NCI-H774 (cell line): Measurements from ENCODE around the gene STIM2.

Experiments
- DNase-seq: peaks from one replicate; lab custom pipeline; 2025; lab: John Stamatoyannopoulos, UW

Gene STIM2

DNA sequence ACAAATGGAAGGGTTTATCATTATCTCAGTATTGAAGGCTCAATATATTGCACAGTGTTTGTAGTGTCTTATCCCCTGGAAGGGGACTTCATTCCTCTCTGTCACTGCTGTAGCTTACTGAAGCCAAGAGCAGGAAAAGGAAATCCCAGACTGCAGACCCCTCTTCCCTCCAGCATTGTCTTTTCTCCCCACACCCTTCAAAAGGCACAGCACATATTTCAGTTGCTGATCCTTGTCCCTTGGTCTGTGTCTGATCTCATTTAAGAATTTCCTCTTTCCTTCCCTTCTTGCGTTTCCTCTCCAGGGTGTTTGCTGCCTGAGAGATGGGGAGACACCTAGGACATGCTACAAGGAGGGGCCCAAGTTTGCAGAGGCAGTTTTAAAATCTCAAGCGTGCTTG lies 40.1 kb downstream of the STIM2 start:
- no peak for DNase-seq

DNA sequence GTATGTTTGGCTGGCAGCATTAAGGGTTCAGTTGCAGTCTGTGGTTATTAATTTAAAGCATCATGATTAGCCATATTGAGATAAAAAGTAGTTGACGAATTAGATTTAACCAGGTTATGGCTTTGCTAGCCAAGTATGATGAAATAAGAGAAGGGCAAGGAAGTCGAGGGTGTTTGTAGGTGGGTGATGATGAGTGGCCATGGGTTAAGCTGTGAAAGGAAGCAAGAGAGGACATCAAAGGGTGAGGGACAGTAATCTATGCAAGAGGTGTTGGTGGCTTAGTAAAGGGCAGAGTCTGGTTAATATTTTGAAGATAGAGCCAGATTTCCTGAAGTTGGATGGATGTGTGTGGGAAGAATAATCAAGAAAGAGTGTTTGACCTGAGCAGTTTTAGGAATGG lies 44.5 kb downstream of the STIM2 start:
- DNase-seq, result no peak

DNA sequence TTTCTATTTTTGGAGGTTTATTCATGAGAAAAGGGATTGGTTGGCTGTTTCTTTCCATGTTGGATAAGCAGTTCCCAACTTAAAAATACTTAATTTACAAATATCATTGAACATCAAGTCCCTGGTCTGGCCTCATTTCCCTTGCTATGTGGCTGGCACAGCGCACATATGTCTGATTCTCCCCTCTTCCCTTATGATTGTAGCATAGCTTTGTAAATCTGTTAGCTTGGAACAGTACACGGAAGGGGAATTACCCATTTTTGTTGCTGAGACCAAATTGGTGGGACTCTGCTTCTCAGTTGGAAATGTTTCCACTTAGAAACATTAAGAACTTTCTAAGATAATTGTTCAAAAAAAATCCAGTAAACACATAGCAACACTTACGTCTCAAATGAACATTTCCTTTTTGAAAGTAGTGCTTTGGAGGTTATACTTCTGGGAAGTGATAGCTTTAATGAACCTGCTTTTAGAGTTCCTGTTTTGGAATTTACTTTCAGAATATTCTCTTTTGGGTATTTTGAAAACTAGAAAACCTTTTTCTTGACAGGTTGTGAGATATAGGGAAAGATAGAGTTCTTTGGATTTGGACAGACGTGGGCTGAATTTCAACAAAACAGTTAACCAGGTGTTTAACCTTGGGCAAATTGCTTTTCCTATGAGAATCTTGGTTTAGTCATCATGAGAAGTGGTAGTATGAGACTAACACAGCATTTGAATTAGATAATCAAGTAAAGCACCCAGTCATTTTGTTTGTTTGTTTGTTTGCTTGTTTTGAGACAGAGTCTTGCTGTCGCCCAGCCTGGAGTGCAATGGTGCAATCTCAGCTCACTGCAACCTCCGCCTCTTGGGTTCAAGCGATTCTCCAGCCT lies 47.3 kb downstream of the STIM2 start:
- no peak for DNase-seq

GRCh38 chr4:26909369-26909768 lies 48.7 kb downstream of the STIM2 start:
- no peak for DNase-seq

DNA sequence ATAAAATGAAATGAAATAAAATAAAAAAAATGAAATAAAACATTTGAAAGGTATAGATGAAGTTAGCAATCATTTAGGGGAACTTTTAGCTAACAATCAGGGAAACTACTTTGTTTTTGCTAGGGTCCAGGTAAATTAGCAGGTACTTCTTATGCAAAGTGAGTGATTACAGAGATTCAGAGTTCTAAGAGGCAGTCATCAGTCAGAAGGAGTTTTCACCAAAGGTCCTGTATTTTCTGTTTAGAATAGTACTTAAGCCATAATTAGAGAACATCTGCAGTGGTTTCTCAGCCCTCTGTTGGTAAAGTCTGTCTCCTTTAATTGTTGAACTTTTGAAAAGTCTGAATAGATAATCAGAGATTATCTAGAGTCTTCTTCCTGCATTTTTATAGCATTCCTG lies 50.6 kb downstream of the STIM2 start:
- no peak for DNase-seq

DNA sequence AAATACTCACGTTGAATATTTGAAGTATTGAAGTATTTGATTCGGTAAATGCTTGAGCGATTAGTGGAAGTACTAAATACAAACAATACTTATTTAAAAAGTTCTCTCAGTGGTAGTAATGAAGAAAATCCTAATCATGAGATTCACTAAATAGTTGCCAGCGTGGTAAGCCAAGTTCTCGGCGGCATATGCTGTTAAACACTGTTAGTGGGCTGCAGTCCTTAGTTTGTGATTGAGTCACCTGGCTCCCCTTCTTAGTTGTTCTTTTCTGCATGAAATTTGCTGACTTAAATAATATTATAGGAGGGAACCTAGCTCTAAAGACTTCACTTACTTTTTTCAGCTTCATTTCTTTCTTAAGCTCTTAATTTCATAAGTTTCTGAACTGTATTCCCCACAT lies 51.4 kb downstream of the STIM2 start:
- no peak for DNase-seq

GRCh38 chr4:26912810-26913209 lies 52.2 kb downstream of the STIM2 start:
- DNase-seq, result no peak

- DNase-seq, result no peak
Observed at GRCh38 chr4:26916195-26916594, 55.6 kb downstream of the STIM2 start.

- no peak for DNase-seq
Observed at GRCh38 chr4:26930964-26931363, 70.3 kb downstream of the STIM2 start.

DNA sequence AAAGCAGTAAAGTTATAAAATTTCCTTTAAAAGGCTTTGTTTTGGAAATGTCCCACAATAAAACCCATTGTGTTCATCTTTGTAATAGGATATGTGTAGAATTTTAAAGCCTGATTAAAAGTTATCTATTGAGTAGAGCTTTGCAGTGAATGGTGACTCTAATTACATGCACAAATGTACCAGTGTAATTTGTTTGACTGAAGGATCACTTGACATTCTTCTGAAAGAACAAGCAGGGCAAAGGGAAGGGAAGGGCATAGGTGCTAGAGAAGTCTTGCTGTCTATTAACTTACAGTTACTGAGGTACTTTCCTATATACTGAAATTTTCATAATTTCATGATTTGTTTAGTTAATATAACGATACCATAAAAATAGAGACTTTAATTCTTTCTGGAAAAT lies 70.8 kb downstream of the STIM2 start:
- no peak for DNase-seq

DNA sequence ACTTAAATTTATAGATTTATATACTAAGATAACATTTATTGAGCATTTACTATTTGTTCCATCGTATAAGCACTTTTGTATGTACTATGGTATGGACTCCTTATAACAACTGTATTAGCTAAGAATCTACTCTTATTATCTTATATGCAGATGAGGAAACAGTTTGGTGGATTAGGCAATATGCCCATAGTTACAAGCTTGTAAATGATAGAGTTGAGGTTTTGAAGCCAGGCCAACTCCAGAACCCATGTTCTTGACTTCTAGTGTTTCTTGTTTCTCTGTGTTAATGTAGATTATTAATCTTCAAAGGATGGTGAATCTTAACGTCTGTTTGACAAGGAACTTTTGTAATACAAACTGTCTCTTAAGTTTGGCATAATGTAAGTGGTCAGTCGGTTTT lies 71.3 kb downstream of the STIM2 start:
- no peak for DNase-seq

DNA sequence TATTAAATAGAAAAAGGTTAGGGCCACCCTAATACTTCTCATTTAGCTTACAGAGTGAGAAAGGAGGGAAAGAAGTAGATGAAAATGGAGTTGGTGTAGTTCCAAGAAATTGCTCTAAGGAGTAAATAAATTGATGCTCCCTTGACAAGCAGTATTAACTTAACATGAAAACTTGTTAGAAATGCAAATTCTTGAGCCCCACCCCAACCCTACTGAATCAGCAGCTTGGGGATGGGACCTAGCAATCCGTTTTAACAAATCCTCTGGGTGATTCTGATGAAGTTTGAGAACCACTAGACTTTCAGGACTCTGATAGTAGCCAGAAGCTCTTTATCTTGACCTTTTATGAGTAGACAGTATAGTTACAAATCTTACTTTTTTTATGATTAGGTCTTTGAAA lies 74.8 kb downstream of the STIM2 start:
- DNase-seq, result no peak

- DNase-seq, result no peak
Observed at GRCh38 chr4:26936284-26937065, 75.8 kb downstream of the STIM2 start.

DNA sequence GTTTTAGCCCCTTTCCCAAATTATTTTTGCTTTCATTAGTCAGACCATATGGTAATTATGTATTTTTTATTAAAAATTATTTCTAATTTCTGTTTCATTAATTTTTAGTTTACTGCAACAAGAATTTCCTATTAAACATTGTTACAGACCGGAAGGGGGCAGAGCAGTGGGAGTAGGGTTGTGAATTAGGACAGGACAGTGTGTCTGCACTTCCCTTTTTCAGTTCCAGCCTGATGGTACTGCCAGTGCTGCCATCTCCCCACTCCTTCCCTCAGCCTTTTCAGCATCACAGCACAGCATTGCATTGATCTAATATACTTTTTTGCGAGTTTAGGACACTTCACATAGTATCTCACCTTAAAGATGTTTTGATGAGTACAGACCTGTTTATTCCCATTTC lies 76.5 kb downstream of the STIM2 start:
- no peak for DNase-seq

DNA sequence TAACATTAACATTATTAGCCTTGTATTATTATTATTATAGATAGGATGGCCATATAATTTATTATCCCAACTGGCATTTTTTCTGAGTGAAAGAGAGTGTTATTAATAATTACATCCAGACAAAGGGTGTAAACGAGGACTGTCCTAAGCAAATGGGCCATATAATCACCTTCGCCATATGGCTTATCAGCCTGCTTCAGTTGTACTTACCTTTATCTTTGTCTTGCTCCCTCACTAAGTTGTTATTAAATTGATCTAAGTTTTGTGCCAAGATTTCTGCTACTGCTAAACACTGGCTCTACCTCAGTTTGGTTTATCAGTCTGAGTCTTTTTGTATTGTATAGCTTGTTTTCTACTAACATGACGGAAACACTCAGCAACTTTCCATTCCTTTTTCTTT lies 76.9 kb downstream of the STIM2 start:
- no peak for DNase-seq

DNA sequence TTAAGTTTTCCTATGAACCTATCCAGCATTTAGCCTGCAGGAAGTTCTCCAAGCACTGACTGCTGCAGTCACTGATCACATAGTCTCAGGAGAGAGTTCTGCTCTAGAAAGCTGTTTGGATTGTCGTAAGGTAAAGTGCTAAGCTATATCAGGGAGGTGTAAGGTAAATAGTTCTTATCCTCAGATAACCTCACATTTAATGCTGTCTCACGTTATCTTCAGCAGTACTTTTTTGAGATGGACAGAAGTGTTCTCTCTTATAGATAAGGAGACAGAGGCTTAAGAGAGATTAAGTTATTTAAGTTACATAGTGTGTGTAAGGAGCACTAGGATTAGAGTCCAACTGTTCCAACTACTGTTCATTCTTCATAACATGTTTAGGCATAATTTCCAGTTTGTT lies 77.9 kb downstream of the STIM2 start:
- no peak for DNase-seq

DNA sequence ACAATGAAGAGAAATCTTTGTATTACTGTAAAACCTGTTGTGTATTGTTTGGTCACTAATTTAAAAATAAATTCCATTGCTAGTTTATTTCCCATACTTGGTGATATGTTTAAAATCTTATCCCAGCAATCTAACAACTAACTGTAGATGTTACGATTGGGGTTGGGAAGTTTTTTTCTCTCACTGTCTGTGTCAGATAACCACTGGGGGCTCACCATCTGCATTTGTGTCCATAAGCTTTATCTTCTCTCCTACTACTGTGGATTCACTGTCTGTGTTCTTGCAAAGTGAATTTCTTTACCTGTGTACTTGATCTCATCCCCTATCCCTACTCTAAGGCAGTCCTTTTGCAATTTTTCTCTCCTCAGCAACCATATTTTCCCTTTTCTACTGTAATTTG lies 81.3 kb downstream of the STIM2 start:
- DNase-seq, result no peak

DNA sequence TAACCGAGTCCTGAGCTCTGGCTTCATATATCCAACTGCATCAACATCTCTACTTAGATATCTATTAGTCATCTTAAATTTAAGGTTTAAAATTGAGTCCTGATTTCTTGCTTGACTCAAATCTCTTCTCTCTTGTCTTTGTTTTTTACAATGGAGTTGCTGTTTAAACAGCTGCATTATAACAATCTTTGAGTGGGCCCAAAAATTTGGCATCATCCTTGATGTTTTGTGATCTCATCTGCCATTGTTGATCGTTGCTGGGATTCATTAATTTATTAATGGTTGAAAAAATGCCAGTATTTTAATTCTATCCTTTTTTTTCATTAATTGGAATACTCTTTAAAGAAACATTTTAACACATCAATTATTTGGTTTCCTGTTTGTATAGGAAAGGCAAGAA lies 82.2 kb downstream of the STIM2 start:
- DNase-seq, result no peak

GRCh38 chr4:26943391-26943790 lies 82.8 kb downstream of the STIM2 start:
- no peak for DNase-seq

GRCh38 chr4:26945794-26946193 lies 85.2 kb downstream of the STIM2 start:
- no peak for DNase-seq

DNA sequence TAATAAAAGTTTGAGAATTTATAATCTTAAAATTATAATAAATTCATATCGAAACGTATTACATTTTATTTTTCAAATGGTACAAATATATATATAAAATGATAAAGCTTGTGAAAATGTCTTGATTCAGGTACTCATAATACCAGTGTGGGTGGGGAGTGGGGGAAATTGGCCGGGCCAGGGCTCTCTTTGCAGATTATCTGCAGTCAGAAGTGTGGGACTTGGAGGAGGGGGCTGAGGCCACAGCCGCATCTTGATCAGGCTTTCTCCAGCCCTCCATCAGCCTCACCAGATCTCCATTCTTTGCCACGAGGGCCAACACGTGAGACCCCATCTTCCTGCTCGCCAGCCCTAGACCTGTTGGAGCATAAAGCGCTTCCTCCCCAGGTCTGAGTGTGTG lies 86.7 kb downstream of the STIM2 start:
- no peak for DNase-seq

- DNase-seq, result no peak
Observed at GRCh38 chr4:26950446-26950845, 89.8 kb downstream of the STIM2 start.

GRCh38 chr4:26952891-26953290 lies 92.2 kb downstream of the STIM2 start:
- no peak for DNase-seq

GRCh38 chr4:26953366-26953765 lies 92.7 kb downstream of the STIM2 start:
- no peak for DNase-seq
